NCI-H1105 treated with DMSO at 0.1 percent for 48 hours (cell line): ENCODE results near the gene ABHD2.
A peak's percentile ranks its signal among the peaks of the same experiment; 100 is the strongest.
"Not testable (repeated sequence)": the region's sequence is repeated elsewhere in the genome, so short reads cannot be mapped to it uniquely, and the experiment has no call there.

Experiments
- DNase-seq: peaks from one replicate; lab custom pipeline; 2025; lab: John Stamatoyannopoulos, UW

The ABHD2 gene, protein sequence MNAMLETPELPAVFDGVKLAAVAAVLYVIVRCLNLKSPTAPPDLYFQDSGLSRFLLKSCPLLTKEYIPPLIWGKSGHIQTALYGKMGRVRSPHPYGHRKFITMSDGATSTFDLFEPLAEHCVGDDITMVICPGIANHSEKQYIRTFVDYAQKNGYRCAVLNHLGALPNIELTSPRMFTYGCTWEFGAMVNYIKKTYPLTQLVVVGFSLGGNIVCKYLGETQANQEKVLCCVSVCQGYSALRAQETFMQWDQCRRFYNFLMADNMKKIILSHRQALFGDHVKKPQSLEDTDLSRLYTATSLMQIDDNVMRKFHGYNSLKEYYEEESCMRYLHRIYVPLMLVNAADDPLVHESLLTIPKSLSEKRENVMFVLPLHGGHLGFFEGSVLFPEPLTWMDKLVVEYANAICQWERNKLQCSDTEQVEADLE

GRCh38 chr15:89087830-89088604 lies at the start of gene ABHD2:
Gene ABHD2 (plus strand): TSS chr15:89088456. CDS start chr15:89116328, 27,872 bp downstream.
- peak; percentile 97 for DNase-seq

GRCh38 chr15:89039142-89039541 lies 49.1 kb upstream of the ABHD2 start:
- DNase-seq = no peak

DNA sequence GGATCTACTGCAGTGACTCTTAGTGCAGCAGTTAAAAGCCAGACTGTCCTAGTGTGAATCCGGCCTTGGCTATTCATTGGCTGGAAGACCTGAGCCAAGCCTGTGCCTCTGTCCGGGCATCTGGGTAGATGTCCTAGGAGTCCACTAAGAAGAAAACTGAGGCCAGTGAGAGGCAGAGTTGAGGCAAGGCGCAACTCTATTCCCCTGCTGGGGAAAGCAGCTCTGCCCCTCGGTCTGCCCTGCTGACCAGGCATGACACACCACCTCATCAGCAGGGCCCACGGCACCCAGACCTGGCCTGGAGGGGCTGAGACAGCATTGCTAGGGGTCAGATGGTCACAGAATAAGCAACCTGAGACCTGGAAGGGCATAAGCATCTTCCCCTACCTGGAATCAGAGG lies 46.7 kb upstream of the ABHD2 start:
- DNase-seq = no peak

- DNase-seq = no peak
Observed at GRCh38 chr15:89042387-89042786, 45.9 kb upstream of the ABHD2 start.

DNA sequence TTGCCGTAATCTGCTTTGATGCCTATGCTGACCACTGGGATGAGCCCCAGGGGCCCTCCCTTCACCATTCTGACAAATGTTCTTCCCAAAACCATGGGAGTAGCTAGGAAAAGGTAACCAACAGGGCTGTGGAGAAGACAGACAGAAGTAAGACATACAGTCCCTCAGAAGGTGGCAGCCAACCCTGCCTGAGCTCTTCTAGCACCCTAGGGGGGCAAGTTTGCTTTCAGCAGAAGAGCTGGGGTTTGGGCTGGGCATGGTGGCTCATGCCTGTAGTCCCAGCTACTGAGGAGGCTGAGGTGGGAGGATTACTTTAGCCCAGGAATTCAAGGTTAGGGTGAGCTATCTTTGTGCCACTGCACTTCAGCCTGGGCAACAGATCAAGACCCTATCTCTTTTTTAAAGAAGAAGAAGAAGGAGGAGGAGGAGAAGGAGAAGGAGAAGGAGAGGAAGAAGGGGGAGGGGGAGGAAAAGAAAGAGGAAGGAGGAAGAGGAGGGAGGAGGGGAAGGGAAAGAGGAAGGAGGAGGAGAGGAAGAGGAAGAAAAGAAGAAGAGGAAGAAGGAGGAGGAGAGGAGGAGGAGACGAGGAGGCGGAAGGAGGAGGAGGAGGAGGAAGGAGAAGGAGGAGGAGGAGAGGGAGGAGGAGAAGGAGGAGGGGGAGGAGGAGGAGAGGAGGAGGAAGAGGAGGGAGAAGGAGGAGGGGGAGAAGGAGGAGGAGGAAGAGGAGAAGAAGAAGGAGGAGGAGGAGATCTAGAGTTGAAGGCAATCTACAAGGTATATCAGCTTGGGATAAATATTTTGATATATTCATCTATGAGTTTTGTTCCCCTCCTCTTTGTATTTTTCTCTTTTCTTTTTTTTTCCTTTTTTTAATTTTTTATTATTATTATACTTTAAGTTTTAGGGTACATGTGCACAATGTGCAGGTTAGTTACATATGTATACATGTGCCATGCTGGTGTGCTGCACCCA lies 44.9 kb upstream of the ABHD2 start:
- no peak for DNase-seq

DNA sequence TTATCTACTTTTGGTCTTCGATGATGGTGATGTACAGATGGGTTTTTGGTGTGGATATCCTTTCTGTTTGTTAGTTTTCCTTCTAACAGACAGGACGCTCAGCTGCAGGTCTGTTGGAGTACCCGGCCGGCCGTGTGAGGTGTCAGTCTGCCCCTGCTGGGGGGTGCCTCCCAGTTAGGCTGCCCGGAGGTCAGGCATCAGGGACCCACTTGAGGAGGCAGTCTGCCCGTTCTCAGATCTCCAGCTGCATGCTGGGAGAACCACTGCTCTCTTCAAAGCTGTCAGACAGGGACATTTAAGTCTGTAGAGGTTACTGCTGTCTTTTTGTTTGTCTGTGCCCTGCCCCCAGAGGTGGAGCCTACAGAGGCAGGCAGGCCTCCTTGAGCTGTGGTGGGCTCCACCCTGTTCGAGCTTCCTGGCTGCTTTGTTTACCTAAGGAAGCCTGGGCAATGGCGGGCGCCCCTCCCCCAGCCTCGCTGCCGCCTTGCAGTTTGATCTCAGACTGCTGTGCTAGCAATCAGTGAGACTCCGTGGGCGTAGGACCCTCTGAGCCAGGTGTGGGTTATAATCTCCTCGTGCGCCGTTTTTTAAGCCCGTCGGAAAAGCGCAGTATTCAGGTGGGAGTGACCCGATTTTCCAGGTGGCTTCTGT lies 39.1 kb upstream of the ABHD2 start:
- DNase-seq = not testable (repeated sequence)

DNA sequence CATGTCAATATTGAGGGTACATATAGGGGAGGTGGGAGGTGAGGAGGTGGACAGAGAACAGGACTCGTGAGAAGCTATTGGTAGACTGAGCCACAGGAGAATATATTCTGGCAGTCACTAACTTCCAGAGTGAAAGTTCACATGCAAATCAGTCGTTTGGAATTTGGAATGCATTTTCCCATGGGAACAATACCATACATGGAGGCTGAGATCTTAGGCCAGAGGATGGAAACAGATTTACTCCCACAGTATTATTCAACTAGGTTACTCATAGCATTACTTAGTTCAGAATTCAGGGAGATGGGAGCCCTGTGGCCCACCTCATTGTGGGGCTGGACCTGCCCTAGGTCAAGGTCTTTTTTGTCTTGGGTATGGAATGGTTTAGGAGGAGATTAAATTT lies 36.4 kb upstream of the ABHD2 start:
- DNase-seq = no peak

DNA sequence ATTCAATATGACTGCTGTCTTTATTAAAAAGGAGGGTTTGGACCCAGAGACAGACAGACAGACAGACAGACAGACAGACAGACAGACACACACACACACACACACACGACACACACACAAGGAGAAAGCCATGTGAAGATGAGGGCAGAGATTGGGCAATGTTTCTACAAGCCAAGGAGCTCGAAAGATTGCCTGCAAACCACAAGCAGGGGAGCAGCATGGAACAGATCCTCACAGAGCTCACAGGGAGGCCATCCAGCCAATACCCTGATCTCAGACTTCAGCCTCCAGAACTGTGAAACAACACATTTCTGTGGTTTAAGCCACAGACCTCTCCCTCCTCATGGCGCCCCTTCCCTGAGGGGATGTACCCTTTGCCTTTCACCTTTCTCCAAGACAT lies 35.8 kb upstream of the ABHD2 start:
- DNase-seq = no peak

- DNase-seq = no peak
Observed at GRCh38 chr15:89054873-89055272, 33.4 kb upstream of the ABHD2 start.

DNA sequence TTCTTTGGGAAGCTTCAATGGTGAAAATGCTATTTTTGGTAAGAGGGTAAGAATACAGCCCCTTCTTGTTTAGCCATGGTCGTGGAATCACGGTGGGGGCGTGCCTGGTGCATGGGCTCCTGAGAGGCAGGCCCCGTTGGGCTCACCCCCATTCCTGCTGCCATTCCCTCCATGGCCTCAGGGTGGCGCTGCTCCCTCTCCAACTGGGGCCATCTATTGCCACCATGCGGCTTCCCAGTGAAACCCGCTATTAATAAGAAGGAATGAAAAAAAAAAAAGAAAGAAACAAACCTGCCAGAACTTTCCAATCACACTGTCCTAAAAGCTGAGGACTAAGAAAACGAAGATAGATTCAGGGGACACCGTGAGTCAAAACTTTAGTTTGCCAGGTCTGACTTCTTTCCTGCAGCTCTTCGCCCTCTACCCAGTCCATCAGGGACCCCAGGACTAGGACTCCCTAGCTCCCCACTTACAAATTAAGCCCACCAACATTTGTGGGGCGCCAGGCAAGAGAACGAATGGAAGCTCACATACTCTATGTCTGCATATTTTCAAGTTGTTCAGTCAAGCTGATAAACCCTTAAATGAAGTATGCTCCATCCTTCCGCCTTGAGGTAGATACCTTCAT lies 30.6 kb upstream of the ABHD2 start:
- DNase-seq = peak; percentile 43

GRCh38 chr15:89058376-89058775 lies 29.9 kb upstream of the ABHD2 start:
- no peak for DNase-seq

DNA sequence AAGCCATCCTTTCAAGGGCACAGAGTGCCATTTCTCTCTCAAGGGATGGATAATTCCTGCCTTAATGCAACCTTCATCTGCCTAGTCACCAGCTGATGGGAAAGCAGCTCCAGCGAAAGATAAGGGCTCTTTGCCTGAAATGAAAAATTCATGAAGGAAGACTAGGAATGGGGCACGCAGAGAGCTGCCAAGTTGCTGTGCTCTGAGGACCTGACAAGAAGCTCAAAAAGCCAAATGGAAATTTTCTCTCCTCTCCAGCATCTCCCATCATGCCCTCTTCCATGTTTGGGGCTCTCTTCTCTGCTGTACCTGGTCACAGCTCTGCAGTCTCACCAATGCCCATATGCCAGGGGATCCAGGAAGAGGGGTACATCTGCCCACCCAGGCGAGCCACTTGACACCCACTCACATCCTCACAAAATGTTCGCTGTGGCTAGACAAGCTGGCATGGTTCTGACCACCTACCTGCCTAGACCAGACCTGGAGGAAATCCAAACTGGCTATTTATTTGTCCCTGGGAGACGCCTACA lies 29.3 kb upstream of the ABHD2 start:
- no peak for DNase-seq

DNA sequence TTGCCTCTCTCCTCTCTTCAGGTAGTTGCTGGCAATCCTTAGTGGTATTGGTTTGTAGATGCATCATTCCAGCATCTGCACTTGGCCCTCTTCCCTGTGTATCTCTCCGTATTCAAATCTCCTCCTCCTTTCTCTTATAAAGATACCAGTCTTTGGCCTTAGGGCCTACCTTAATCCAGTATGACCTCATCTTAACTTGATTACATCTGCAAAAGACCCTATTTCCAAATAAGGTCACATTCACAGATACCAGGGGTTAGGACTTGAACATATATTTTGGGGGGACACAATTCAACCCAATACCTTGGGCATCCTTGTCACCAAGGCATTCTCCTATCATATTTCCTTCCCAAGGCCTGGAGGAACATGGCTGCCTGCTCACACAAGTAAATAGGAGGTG lies 22.0 kb upstream of the ABHD2 start:
- no peak for DNase-seq

GRCh38 chr15:89067751-89068150 lies 20.5 kb upstream of the ABHD2 start:
- no peak for DNase-seq

- no peak for DNase-seq
Observed at GRCh38 chr15:89068325-89068784, 19.9 kb upstream of the ABHD2 start.

DNA sequence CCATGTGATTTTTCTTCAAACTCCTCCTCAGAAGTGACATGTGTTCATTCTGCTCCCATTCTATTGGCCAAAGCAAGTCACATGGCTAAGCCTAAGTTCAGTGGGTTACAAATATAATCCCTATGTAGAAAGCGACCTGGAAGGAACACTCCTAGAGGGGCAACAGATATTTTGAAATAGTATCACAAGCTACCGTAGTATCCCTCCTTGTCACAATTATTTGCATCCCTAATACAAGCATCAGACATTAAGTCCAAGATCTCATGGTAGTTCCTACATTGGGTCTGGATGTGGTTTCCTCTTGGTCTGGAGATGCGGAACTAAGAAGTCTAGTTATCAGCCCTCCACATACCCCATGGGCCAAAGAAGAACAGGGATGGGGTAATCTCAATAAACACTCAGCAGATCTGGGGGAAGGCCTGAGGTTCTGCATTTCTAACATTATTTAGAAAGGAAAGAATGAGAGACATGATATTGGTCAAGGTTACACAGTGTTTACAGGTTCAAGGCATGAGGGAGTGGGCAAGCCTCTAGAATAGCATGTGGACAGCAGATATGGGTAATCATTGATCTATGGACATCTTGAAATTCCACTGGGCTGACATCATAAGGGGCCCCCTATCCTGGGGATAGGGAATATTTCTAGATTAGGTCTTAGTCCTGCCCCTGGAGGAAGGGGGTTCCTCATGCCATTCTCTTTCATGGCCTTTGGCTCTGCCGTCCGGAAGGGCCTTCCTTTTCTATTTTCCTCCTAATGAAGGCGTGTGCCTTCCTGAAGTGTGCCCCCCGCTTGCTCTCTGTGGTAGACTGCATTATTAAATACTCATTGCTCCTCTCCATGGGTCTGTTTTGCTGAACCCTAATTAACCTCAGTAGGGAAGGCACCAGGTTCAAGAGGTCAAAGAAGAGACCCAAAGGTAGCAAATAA lies 17.8 kb upstream of the ABHD2 start:
- no peak for DNase-seq

- no peak for DNase-seq
Observed at GRCh38 chr15:89071471-89071870, 16.8 kb upstream of the ABHD2 start.

DNA sequence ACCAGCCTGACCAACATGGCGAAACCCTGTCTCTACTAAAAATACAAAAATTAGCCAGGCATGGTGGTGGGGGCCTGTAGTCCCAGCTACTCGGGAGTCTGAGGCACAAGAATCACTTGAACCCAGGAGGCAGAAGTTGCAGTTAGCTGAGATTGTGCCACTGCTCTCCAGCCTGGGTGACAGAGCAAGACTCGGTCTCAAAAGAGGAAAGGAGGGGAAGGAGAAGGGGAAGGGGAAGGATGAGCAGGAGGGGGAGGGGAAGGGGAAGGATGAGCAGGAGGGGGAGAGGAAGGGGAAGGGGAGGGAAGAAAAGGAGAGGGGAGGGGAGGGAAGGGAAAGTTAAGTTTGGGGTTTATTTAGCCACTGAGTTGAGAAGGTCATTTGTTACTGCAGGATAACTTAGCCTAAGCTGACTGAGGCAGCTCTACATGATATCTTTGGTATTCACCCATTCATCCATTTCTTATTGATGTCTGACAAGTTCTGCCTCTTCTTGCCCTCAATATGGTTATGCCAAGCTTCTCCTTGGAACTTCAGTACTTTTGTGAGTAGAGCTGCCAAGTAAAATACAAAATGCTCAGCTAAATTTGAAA lies 15.9 kb upstream of the ABHD2 start:
- no peak for DNase-seq

DNA sequence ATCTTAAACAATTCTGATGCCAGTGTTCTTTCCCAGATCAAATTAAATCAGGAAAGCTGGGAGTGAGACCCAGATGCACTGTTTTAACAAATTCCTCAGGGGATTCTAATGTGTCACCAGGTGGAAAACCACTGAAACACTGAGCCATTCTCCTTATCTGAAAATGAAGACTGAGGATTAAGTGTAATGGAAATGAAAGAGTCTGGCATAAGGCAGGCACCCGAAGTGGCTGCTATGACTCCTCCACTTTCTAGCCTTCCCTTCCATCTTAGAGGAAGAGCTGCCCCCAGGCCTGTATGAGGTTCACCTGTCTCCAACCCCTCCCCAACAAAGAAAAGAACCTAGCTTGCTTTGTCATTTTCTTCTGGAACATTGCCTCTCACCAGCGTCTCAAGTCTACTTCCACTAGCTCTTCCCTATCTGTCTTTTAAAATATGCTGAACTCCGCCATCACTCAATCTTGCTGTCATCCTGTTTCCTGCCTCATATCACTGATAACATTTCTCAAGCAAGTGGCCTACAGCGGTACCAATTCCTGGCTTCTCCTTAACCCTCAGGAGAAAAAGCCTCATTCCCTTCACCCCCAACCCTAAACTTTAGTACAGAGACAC lies 13.7 kb upstream of the ABHD2 start:
- DNase-seq = no peak
